GM18519 (cell line): ENCODE measurements around the gene CELF6.

Experiments used
- ATAC-seq: cut with Tn5 transposase; IDR thresholded peaks from one replicate; pipeline ENCODE4 v1.9.1; 2021; ENCODE audit warnings: mild to moderate bottlenecking, moderate library complexity; ENCODE audit not compliant: unreplicated experiment, low FRiP score

CELF6 gene

DNA sequence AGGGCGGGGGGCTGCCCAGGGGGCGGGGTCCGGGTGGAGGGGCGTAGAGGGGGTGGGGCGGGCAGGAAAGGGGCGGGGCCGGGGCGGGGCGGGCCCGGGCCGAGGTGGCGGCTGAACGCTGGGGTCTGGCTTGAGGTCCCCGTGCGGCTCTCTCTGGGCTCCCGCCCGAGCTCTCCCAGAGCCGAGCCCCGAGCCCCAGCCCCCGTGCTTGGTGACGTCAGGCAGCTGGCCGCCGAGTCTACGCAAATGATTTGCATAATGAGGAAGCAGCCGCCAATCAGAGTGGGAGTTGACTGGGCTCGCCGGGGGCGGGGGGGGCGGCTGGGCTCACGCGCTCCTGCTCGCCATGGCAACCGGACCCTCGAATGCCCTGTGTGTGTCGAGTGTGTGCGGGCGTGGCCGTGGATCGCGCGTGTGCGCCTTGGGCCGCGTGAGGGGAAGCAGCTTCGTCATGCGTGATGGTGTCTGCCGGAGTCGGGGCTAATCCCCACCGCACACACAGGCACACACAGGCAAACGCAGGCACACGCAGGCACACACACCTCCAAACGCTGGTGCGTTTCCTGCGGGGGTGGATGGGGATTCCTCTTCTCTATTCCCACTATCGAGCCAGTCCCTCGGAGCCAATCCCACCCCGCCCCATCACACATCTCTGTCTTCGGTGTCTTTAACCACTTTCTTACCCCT lies at the start of gene CELF6:
CELF6 (minus strand) TSS at position 173 of the 687 bp plus-strand sequence. CDS start 283 bp downstream, outside the sequence.
- ATAC-seq, result peak; percentile 44

DNA sequence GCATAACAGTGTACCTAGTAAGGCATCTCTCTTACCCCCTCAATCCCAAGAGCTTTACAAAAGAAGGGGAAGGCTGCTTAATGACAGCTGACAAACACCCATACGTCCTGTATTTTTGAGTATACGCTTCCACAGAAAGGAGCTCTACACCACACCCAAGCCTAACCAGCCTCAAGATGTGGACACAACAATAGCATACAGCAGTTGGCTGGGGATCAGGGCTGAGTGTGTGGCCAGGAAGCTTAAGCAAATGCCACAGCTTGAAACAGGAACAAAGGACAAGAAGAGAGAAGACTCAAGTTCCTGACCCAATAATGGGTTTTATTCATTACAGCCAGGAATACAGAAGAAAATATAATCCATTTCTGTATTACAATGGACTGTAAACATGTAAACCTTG lies 48.9 kb upstream of the CELF6 start:
- no peak for ATAC-seq

DNA sequence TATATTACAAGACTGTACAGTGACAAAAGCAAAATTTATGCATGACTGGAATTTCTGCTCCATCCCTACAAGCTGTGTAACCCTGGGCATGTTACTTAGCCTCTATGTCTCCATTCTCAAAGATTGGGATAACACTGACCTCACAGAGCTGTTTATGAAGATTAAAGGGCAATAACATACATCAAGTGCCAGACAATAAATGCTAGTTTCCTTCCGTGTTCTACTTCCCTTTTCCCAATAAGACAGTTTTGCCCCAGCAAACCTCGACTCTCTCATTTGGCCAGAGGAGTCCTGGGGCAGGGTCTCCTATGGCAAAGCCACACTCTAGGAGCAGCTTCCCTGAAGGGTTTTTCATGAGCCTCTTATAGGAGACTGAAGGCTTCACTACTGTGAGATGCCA lies 48.4 kb upstream of the CELF6 start:
- ATAC-seq, result no peak

DNA sequence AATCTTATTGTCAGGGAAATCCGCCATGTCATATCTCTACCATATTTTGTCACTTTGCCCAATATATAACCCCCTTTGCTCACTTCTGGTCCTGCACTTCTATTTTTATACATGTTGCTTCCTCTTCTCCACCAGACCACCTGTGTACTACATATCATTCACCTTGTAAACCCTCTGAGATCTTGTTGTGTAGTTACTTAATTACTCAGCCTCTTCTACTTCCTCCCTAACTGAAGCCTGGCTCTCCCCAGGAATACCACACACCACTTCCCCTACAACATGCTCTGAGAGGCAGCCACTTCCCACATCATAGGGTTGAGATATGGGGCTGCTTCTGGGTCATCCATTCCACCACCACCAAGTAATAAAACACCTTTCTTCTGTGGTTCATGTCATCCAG lies 45.9 kb upstream of the CELF6 start:
- peak; percentile 54 for ATAC-seq

DNA sequence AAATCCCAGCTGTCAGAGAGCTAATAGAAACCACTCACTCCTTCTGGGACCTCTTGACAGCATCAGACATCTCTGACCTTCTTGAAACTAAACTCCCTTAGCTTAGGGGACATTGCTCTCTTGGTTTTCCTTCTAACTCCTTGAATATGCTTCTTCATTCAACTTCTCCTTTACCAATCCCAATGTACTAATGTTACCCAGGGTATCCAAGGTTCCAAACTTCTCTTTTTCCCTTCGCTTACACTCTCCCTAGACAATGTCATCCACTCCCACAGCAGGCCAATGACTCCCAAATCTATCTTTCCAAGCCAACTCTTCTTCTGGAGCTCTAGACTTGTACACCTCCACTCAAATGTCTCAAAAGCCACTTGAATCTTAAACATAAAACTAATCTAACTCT lies 41.2 kb upstream of the CELF6 start:
- no peak for ATAC-seq

DNA sequence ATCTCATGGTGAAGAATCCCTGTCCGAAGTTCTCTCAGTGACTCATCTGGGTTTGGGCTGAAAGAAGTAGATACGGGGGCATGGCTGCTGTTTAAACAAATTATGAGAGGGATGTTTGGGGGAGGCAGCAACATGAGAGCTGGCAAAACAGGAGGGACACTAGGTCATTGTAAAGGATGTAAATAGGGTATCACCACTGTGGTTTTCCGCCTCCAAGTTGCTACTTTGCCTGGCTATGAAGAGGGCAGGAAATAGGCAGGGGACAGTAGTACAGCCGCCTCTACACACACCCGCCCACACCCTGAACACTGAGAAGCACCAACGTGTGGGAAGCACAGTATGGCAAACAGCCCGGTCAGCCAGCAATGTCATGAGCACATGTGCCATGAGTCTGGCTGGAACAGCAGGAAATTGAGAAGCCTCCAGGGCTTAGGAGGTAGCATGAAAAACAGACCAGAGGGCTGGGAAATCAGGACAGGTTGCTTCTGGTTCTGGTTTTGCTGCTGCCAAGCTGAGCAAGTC lies 38.8 kb upstream of the CELF6 start:
- no peak for ATAC-seq

DNA sequence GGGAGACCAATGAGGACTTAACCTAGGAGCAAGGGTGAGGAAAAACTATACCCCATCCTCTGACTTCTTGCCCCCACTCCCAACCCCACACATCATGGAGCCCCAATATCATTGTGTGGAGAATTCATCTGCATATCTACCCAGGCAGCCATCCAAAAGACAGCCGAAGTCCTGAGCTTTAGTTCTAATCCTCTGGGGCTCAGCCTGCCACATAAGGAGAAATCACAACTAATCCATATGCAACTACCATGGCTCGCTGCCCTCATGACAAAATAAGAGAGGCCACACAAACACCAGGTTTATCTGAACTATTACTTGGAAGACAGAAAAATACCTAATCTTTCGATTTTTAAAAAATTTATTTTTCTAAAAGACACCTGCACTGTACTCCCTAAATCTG lies 38.2 kb upstream of the CELF6 start:
- ATAC-seq, result no peak

DNA sequence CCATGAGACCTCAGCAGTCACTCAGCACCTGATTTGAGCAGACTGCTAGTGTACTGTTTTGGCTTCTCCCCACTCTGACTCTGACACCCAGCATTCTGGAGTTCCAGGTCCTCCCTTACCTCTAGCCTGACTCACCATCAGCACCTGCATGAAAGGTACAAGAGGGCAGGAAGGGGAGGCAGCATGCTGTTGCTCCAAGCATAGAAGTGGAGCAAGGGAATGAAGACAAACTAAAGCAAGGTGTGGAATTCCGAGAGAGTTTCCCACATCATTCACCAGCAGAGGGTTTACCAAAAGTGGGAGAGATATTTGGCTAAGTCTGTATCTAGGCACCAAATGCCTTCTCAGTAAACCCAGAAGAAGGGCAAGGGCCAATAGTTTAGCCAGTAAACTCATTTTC lies 34.5 kb upstream of the CELF6 start:
- no peak for ATAC-seq

DNA sequence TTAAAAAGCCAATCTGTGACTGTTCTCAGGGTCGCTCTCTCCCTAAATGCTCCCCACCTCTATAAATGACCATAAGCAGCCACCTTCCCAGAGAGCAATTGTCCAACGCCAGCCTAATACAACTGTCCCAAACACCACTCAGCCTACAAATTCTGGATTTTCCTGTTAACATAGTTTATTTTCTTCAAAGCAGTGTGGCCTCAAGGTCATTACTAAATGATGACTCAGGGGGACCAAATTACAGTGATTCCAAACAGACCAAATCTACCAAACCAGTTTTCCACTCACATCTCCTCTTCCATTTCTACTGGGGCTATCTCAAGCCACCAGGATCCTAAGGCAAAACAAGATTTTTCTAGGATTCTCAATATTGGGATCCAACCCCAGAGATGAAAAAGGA lies 33.3 kb upstream of the CELF6 start:
- ATAC-seq, result no peak

DNA sequence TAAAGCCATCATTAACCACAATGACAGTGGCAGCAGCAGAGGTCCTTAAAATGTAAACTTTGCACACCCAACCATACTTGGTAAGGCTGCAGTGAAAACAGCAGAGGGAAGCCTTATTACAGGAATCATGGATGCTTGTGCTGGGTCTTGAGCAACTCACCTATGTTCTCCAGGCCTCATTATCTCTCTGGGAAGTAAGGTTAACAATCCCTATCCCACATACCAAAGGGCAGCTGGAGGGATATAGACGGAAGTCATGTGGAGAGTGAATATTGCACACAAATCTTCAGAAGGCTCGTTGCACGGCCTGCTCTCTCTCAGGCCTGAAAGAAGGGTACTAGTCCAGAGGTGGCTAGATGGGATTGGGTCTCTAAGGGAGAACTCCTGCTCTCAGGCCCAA lies 25.8 kb upstream of the CELF6 start:
- no peak for ATAC-seq

DNA sequence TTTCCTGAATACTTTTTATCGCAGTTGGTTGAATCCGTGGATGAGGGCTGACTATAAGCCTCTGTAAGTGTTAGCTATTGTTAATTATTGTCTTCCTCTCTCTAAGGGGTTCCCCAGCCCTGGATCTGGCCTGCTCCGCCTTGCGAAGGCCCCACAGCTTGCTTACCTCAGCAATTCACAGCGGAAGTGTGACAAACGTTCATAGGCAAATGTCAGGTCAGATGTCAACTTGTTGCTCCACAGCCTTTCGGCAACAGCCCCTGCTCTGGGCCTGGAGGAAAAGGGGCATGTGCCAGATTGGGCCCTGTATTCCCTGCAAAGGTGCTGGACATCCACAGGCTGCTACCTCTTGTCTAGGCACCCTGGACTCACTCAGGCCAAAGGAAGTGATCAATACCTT lies 25.3 kb upstream of the CELF6 start:
- no peak for ATAC-seq

DNA sequence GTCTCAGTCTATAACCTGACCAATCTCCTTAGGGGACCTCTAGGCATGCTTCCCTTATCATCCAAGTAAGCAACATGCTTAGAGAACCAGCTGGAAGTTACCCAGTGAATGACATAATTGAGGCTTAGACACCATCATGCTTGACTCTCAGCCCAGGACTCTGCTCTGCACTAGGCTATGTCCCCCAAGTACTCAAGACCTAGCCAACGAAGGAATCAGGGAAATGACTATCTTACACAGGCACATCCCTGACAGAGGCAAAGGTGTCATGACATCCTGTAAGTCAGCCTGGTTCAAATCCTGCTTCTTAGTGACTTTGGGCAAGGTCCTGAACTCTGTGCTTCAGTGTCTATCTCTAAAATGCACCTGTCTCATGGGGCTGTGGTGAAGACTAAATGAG lies 24.6 kb upstream of the CELF6 start:
- no peak for ATAC-seq

DNA sequence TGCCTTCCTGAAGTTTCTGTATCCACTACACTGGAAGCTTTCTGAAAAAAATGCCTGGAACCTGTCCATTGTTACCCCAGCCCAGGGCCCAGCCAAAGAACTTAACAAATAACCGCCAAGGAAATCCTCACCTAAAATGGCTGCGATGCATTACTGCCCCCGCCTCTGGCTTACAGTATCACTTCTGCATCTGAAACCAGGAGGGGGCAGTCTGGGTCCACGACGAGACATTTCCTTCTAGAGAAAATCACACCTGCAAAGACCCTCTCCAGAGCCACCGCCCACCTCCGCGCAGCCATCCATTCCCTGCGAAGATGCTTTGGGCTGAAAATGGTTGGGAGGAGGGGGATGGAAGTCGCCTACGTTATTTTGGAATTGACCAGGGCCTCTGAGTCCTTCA lies 22.4 kb upstream of the CELF6 start:
- no peak for ATAC-seq

DNA sequence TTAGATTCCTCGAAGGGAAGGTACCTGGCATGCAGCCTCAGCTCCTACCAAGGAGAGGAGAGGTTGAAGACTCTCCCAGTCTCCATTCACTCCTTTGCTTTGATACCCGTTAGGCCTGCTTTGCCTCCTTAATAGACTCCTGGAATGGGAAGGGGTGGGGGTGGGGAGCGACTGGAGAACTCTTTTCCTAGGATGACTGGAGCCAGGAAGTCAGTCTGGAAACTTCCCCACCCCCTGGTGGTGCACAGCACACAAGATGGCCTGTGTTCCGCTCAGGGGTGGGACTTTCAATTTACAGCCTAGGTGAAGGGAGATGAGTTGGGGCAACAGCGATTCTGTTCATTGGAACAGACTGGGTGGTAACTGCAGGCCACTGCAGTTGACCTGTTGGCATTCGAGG lies 21.4 kb upstream of the CELF6 start:
- ATAC-seq, result no peak

DNA sequence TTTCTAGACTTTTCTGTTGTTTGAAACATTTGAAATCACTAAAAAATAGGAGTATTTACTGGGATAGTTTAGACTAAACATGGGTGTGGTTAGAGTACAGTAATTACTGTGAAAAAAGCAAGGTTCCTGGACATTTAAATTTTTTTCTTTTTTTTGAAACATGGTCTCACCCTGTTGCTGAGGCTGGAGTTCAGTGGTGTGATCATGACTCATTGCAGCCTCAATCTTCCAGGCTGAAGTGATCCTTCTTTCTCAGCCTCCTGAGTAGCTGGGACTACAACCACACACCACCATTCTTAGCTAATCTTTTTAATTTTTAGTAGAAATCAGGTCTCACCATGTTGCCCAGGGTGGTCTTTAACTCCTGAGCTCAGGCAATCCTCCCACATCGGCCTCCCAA lies 20.4 kb upstream of the CELF6 start:
- no peak for ATAC-seq

DNA sequence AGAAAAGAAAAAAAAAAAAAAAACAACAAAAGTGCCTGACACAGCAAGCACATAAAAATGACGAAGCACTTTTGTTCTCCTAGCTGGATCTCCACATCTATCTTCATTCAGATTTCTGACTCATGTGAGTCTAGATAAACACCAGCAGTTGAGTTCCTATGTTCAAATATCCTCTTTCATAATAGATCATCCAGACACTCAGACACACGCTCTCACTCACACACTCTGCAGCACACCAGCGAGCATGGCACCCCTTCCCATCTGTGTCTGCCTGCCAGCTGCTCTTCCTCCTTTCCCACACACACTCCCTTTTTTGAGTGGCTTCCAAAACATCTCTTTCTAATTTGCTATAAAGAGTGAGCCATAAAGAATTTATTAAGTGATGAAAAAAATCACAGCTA lies 19.8 kb upstream of the CELF6 start:
- no peak for ATAC-seq

DNA sequence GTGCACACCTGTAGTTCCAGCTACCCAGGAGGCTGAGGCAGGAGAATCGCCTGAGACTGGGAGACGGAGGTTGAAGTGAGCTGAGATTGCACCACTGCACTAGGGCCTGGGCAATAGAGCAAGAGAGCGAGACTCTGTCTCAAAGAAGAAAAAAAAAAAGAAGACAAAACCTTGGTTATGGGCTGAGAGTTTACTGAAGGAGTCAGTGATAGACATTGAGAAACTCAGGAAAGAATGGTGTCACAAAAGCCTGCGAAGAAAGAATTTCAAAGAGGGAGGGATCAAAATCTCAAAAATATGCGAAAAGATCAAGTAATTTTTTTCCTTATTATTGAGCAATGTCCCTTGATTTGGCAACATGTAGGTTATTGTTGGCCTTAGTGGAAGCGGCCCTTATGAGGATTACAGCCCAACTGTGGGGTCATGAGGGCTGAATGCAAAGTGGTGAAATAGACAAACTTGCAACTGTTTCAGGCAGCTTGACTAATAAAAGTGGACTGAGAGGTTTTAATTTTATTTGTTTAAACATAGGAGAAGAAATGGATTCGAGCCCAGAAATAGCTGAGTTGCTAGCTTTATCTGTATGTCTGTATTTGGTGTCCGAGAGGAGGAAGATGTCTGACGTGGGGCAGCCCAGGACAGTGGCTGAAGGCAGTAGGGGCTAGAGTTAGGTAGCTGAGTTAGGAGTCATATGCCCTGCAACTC lies 18.8 kb upstream of the CELF6 start:
- no peak for ATAC-seq

DNA sequence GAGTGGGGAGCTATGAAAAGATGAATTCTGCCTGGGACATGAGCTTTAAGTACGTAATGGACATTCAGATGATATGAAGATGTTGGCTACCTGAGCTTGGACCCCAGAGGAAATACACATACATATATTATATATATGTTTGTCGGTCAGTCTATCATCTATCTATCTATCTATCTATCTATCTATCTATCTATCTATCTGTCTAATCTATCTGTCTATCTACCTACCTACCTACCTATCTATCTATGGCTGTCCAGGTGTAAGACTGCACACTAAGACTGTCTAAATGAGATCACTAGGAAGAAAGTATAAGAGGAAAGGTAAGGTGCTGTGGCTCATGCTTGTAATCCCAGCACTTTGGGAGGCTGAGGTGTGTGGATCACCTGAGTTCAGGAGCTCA lies 18.2 kb upstream of the CELF6 start:
- ATAC-seq, result no peak

DNA sequence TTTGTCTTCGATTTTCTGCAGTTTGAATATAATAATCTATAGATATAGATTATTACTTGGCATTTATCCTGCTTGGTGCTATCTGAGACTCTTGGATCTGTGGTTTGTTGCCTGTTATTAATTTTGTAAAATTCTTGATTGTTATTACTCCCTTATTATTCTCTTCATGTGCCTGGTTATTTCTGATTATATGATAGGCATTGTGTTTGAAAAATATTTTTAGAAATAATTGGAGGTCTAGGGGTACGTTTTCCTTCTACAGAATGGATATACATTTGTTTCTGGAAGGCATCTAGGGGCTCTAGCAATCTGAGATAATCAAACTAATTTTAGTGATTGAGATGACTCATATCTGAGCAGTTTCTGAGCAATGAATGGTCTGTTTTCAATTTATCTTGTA lies 14.9 kb upstream of the CELF6 start:
- ATAC-seq, result no peak

DNA sequence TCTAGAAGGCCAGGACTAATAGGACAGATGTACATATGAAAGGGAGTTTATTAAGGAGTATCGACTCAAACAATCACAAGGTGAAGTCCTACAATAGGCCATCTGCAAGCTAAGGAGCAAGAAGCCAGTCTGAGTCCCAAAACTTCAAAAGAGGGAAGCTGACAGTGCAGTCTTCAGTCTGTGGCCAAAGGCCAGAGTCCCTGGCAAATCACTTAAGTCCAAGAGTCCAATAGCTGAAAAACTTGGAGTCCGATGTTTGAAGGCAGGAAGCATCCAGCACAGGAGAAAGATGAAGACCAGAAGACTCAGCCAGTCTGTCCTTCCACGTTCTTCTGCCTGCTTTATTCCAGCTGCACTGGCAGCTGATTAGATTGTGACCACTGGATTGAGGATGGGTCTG lies 11.1 kb upstream of the CELF6 start:
- no peak for ATAC-seq

DNA sequence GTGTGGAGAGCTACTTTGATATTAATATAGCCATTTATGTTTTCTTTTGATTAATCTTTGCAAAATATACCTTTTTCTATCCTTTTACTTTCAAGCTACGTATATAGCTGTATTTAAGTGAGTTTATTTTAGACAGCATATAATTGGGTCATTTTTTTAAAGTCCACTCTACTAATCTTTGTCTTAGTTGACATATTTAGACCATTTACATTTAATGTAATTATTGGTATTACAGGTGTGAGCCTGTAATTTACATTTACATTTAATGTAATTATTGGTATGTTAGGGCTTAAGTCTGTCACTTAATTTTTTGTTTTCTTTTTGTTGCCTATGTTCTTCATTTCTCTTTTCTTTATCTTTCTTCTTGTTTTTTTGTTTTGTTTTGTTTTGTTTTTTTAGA lies 3.8 kb upstream of the CELF6 start:
- ATAC-seq, result no peak

DNA sequence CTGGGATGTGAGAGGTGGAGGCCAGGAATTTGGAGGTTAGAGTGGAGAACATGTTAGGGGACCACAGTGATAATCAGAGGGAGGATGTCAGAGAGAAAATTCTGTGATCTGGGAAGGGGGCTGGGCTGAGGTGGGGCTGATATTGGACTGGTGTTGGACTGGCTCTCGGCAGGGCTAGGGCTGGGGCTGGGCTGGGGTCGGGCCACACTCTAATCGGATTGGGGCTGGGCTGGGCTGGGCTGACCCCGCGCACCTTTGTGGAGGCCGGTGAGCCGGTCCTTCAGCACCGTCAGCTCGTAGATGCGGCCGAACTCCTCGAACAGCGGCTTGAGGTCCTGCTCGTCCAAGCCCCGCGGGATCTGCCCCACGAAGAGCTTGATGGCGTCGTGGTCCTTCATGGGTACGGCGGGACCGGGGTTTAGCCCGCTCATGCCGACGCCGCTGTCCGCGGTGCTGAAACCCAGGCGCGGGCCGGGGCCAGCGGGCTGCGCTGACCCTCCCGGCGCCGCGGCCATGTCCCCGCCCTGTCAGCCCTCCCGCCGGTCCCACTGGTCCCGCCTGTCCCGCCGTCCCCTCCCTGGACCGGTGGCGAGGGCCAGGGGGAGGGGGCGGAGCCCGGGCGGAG lies 485 bp downstream of the CELF6 start:
- ATAC-seq, result no peak
